Right atrium auricular region (tissue), 2 donors: ENCODE results near the gene ZNF521. TPM values are rescaled to one million over a fixed set of nuclear protein-coding genes. Genes with fewer than 3 reads are reported as not detected.

Experiments
- DNase-seq: peaks from one replicate; pipeline ENCODE4 v3.0.0-alpha.2; 2019; ENCODE audit warnings: low spot score
- H3K27ac ChIP-seq, 2 donors: fragments of 200-600 bp; sonication (generic); 1 replicate in 1 of 2; 2 replicates in 1 of 2; pipeline ENCODE4 v1.5.1; 2016 to 2019
- H3K27me3 ChIP-seq, 2 donors: fragments of 200-600 bp; sonication (generic); one replicate each; pipeline versions ENCODE4 v1.5.1 to v1.6.0; 2017 to 2019
- H3K36me3 ChIP-seq: fragments of 200-600 bp; sonication (generic); one replicate; pipeline ENCODE4 v1.5.1; 2016
- H3K4me1 ChIP-seq, 2 donors: fragments of 200-600 bp; sonication (generic); one replicate each; pipeline versions ENCODE4 v1.5.1 to v1.6.0; 2017 to 2019
- H3K4me3 ChIP-seq, 2 donors: fragments of 200-600 bp; sonication (generic); 1 replicate in 1 of 2; 2 replicates in 1 of 2; pipeline ENCODE4 v1.5.1; 2017 to 2019; ENCODE audit warnings: mild to moderate bottlenecking in 1 of 2, moderate library complexity in 1 of 2
- H3K9me3 ChIP-seq, 2 donors: fragments of 200-600 bp; sonication (generic); one replicate each; pipeline ENCODE4 v1.5.1; 2019
- CTCF ChIP-seq, 2 donors: fragments of 200-600 bp; sonication (generic); IDR thresholded peaks; one replicate each; pipeline ENCODE4 v1.5.1; 2019; ENCODE audit warnings: antibody characterized with exemption in 2 of 2
- total RNA-seq, 2 donors: library from RNA; depleted of rRNA; stranded (reverse); fragments of >200 nt; gene quantifications; one replicate each; pipeline ENCODE4 v1.1.0, GENCODE V29; 2016

The ZNF521 gene
- total RNA-seq, 2 donors from 2014 or later, result 36.1 to 37.5 TPM

- Histone ChIP-seq H3K4me1 (peaks cover 0 to 20% of the 10 kb centered on the region in 2 donors), H3K27ac (no peak overlapping the region), H3K4me3 (no peak overlapping the region), H3K27me3 (no peaks in the 10 kb centered on the region), H3K9me3 (no peaks in the 10 kb centered on the region), H3K36me3 (no peaks in the 10 kb centered on the region)
- no peak for DNase-seq
- no peak for TF ChIP-seq CTCF (IDR thresholded peaks at IDR 0.05)
Observed at GRCh38 chr18:25181581-25181980, 170.4 kb downstream of the ZNF521 start.

DNA sequence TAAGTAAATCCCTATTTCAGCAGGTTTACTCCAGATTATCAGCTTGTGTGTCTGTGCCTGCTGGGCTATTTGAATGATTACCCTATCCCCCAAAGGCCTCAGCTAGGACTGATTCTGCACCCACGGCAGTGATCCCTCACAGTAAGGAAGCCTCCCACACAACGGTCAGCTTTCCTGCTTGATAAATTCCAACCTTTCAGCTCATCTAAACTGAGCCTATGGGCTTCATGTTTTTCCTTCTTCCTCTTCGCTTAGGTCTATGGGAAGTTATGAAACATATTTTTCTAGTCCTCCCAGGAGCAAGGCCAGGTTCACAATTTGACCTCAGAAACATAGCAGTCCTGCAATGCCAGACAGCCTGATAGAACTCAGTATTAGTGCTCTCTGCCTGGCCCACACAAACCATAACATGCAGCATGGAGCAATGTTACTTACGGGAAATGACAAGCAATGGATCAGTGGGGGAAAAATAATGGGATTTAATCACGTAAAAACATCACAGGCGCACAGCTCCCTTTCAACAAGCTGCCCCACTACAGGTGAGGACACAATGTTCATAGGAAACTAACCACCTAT, 170.9 kb downstream of the ZNF521 start:
- TF ChIP-seq CTCF (IDR thresholded peaks at IDR 0.05), result no peak
- no peaks in the 10 kb centered on the region for H3K9me3 ChIP-seq

DNA sequence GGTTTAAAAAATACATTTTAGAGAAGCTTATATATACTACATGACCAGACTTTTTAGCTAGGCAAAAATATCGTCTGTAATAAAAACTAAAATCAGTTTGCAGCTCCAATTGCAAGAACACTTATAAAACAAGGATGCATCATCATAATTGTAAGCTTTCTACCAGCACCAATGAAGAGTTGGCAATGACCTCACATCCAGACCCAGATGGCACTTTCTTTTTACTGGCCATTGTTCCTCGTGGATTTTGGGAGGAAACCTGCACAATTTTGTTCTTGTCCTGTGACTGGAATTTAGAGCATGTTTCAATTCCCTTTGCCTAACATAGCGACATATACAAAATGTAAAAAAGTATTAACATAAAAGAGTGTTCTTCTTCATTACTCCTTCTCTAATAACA, 174.3 kb downstream of the ZNF521 start:
- Histone ChIP-seq H3K9me3 (no peaks in the 10 kb centered on the region), H3K4me3 (no peak overlapping the region), H3K27ac (no peak overlapping the region), H3K4me1 (peaks cover 0 to 13% of the 10 kb centered on the region in 2 donors), H3K27me3 (no peaks in the 10 kb centered on the region), H3K36me3 (no peaks in the 10 kb centered on the region)
- TF ChIP-seq CTCF (IDR thresholded peaks at IDR 0.05), result no peak
- DNase-seq, result no peak

More for the DNA sequence above, 170.9 kb downstream of the ZNF521 start:
- no peaks in the 10 kb centered on the region for H3K27me3 ChIP-seq
- H3K4me1 ChIP-seq, result peaks cover 0 to 16% of the 10 kb centered on the region in 2 donors
- no peak overlapping the region for H3K4me3 ChIP-seq
- H3K27ac ChIP-seq, result no peak overlapping the region
- DNase-seq, result no peak
- no peaks in the 10 kb centered on the region for H3K36me3 ChIP-seq

DNA sequence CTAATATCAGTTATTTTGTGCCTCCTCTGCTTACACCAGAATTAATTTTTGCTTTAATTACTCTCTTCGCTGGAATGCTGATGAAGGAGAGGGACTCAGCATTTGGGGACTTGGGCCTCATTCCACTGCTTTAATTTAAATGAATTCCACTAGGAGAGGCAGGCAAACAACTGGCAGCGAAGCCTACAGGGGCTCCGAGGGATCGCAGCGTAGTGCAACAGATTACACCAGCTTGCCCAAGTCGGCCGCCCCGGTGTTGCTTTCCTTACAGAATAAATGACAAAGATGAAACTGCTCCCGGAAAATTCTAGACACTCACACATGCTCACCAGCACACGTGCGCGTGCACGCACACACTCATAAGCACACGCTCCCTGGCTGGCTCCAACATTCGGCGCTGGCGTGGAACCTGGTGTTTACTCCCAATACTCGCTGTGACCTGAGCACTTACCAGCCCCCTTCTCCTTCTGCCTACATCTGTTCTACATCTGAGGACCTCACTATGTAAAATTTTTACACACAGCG, 175.4 kb downstream of the ZNF521 start:
- TF ChIP-seq CTCF (IDR thresholded peaks at IDR 0.05), result no peak
- Histone ChIP-seq H3K4me3 (no peak overlapping the region), H3K4me1 (peaks cover 0 to 15% of the 10 kb centered on the region in 2 donors), H3K9me3 (no peaks in the 10 kb centered on the region), H3K27ac (no peak overlapping the region), H3K27me3 (no peaks in the 10 kb centered on the region), H3K36me3 (no peaks in the 10 kb centered on the region)
- no peak for DNase-seq

- no peak for TF ChIP-seq CTCF (IDR thresholded peaks at IDR 0.05)
- Histone ChIP-seq H3K9me3 (no peaks in the 10 kb centered on the region), H3K4me3 (no peak overlapping the region), H3K4me1 (peaks cover 0 to 15% of the 10 kb centered on the region in 2 donors), H3K27ac (no peak overlapping the region), H3K36me3 (no peaks in the 10 kb centered on the region), H3K27me3 (no peaks in the 10 kb centered on the region)
- DNase-seq, result no peak
Observed at GRCh38 chr18:25175558-25176517, 176.1 kb downstream of the ZNF521 start.
